Upper lobe of left lung (tissue), 6 donors: Measurements from ENCODE around the gene GGT7. TPM values are rescaled to one million over a fixed set of nuclear protein-coding genes. Genes with fewer than 3 reads are reported as not detected.

ENCODE experiments used
- ATAC-seq, 2 donors: fragments of 200-7000 bp; cut with Tn5 transposase; one replicate each; pipeline ENCODE4 v1.9.1; 2022; ENCODE audit warnings: mild to moderate bottlenecking in 2 of 2, moderate library complexity in 2 of 2; ENCODE audit not compliant: low FRiP score in 2 of 2
- DNase-seq, 2 donors: peaks; one replicate each; pipeline ENCODE4 v3.0.0-alpha.2; 2019 to 2020
- H3K27ac ChIP-seq, 4 donors: fragments of 200-600 bp; sonication (generic); one replicate each; pipeline ENCODE4 v1.5.1; 2016 to 2019
- H3K27me3 ChIP-seq, 4 donors: fragments of 200-600 bp; sonication (generic); one replicate each; pipeline ENCODE4 v1.5.1; 2017 to 2019
- H3K36me3 ChIP-seq, 4 donors: fragments of 200-600 bp; sonication (generic); one replicate each; pipeline ENCODE4 v1.5.1; 2016 to 2019
- H3K4me1 ChIP-seq, 4 donors: fragments of 200-600 bp; sonication (generic); one replicate each; pipeline ENCODE4 v1.5.1; 2018 to 2019
- H3K4me3 ChIP-seq, 4 donors: fragments of 200-600 bp; sonication (generic); one replicate each; pipeline ENCODE4 v1.5.1; 2017 to 2019; ENCODE audit warnings: mild to moderate bottlenecking in 2 of 4, moderate library complexity in 1 of 4
- H3K9me3 ChIP-seq, 4 donors: fragments of 200-600 bp; sonication (generic); one replicate each; pipeline ENCODE4 v1.5.1; 2018 to 2019
- CTCF ChIP-seq, 6 experiments: fragments of 450-650 bp in 4 of 6; fragments of 200-600 bp in 2 of 6; sonication (generic) in 2 of 6; IDR thresholded peaks; one replicate each; pipeline ENCODE4 v1.5.1; 2016 to 2019; ENCODE audit warnings: antibody characterized with exemption in 6 of 6
- EP300 ChIP-seq, 4 donors: sonication (generic); formaldehyde crosslinking; IDR thresholded peaks; one replicate each; pipeline ENCODE4 v1.5.1; 2017; ENCODE audit warnings: antibody characterized with exemption in 4 of 4, control low read depth in 2 of 4
- POLR2A ChIP-seq, 4 donors: fragments of 450-650 bp; IDR thresholded peaks; one replicate each; pipeline ENCODE4 v1.5.1; 2016 to 2017; ENCODE audit warnings: antibody characterized with exemption in 4 of 4, mild to moderate bottlenecking in 2 of 4
- POLR2AphosphoS5 ChIP-seq, 2 donors: sonication (generic); formaldehyde crosslinking; IDR thresholded peaks; one replicate each; pipeline ENCODE4 v1.5.1; 2017; ENCODE audit warnings: antibody characterized with exemption in 2 of 2
- WGBS, 2 donors: methylation state at CpG; one replicate each; pipeline ENCODE4 v1.1.5; 2017 to 2018; 5-methylcytosine and 5-hydroxymethylcytosine counted together
- total RNA-seq, 6 donors: library from RNA; depleted of rRNA in 4 of 6; stranded (reverse); fragments of >200 nt in 4 of 6; gene quantifications; one replicate each; pipeline versions ENCODE4 v1.1.0 to v1.2.1, GENCODE V29; 2016 to 2021
- donor health status: DM: no; HTN: no; CAD: no; lungs with moderate emphysema.
- donor health status: DM: no; HTN: yes; CAD: no; lungs with severe emphysema.

The GGT7 gene
- total RNA-seq, 6 donors from 2014 or later, result 12.9 to 49.2 (median 25.1) TPM

GRCh38 chr20:34896086-34896621 is 23.5 kb upstream of the GGT7 start:
- no peak for DNase-seq
- Histone ChIP-seq H3K27me3 (no peaks in the 10 kb centered on the region), H3K9me3 (no peaks in the 10 kb centered on the region), H3K4me1 (peaks cover 18 to 32% (median 26%) of the 10 kb centered on the region in 4 donors), H3K27ac (peak overlapping the region in 2 of 4 donors; percentile 5 to 7), H3K36me3 (peaks cover 0 to 3% (median 0%) of the 10 kb centered on the region in 4 donors), H3K4me3 (no peak overlapping the region)
- peak in 1 of 2 donors; percentile 69 for ATAC-seq
- TF ChIP-seq POLR2AphosphoS5 (IDR thresholded peaks at IDR 0.05) (no peak), EP300 (IDR thresholded peaks at IDR 0.05) (no peak)
- 26 to 41% methylated on average over 1 of the region's 1 CpG for WGBS, 2 donors

- H3K27ac ChIP-seq, result peak overlapping the region in 1 of 4 donors; percentile 5
- H3K4me1 ChIP-seq, result peaks cover 19 to 37% (median 30%) of the 10 kb centered on the region in 4 donors
- no peaks in the 10 kb centered on the region for H3K9me3 ChIP-seq
- H3K27me3 ChIP-seq, result no peaks in the 10 kb centered on the region
- 65 to 68% methylated on average over 3 of the region's 3 CpGs for WGBS, 2 donors
- DNase-seq, result no peak
- no peak overlapping the region for H3K4me3 ChIP-seq
- no peak for ATAC-seq
- TF ChIP-seq POLR2AphosphoS5 (IDR thresholded peaks at IDR 0.05), result no peak
- no peak for TF ChIP-seq EP300 (IDR thresholded peaks at IDR 0.05)
- TF ChIP-seq POLR2A (IDR thresholded peaks at IDR 0.05), result no peak
- TF ChIP-seq CTCF (IDR thresholded peaks at IDR 0.05), result no peak
- H3K36me3 ChIP-seq, result no peaks in the 10 kb centered on the region
Observed at GRCh38 chr20:34895465-34895864, 22.8 kb upstream of the GGT7 start.

GRCh38 chr20:34894723-34895122 is 22.1 kb upstream of the GGT7 start:
- Histone ChIP-seq H3K36me3 (no peaks in the 10 kb centered on the region), H3K4me3 (no peak overlapping the region), H3K27ac (no peak overlapping the region), H3K4me1 (peaks cover 23 to 37% (median 31%) of the 10 kb centered on the region in 4 donors), H3K9me3 (no peaks in the 10 kb centered on the region), H3K27me3 (no peaks in the 10 kb centered on the region)
- DNase-seq (no peak), ATAC-seq (no peak)
- WGBS, 2 donors, result 16 to 26% methylated on average over 1 of the region's 1 CpG
- no peak for TF ChIP-seq EP300 (IDR thresholded peaks at IDR 0.05)
- no peak for TF ChIP-seq POLR2AphosphoS5 (IDR thresholded peaks at IDR 0.05)
- no peak for TF ChIP-seq CTCF (IDR thresholded peaks at IDR 0.05)
- no peak for TF ChIP-seq POLR2A (IDR thresholded peaks at IDR 0.05)

GRCh38 chr20:34892671-34893070 is 20.0 kb upstream of the GGT7 start:
- DNase-seq, result no peak
- Histone ChIP-seq H3K27me3 (no peaks in the 10 kb centered on the region), H3K4me3 (no peak overlapping the region), H3K27ac (no peak overlapping the region), H3K4me1 (peaks cover 23 to 37% (median 31%) of the 10 kb centered on the region in 4 donors), H3K9me3 (no peaks in the 10 kb centered on the region), H3K36me3 (no peaks in the 10 kb centered on the region)
- no peak for TF ChIP-seq EP300 (IDR thresholded peaks at IDR 0.05)
- TF ChIP-seq POLR2AphosphoS5 (IDR thresholded peaks at IDR 0.05), result no peak
- TF ChIP-seq POLR2A (IDR thresholded peaks at IDR 0.05), result no peak
- TF ChIP-seq CTCF (IDR thresholded peaks at IDR 0.05), result no peak
- ATAC-seq, result no peak
- WGBS, 2 donors, result 86 to 88% methylated on average over 2 of the region's 2 CpGs

DNA sequence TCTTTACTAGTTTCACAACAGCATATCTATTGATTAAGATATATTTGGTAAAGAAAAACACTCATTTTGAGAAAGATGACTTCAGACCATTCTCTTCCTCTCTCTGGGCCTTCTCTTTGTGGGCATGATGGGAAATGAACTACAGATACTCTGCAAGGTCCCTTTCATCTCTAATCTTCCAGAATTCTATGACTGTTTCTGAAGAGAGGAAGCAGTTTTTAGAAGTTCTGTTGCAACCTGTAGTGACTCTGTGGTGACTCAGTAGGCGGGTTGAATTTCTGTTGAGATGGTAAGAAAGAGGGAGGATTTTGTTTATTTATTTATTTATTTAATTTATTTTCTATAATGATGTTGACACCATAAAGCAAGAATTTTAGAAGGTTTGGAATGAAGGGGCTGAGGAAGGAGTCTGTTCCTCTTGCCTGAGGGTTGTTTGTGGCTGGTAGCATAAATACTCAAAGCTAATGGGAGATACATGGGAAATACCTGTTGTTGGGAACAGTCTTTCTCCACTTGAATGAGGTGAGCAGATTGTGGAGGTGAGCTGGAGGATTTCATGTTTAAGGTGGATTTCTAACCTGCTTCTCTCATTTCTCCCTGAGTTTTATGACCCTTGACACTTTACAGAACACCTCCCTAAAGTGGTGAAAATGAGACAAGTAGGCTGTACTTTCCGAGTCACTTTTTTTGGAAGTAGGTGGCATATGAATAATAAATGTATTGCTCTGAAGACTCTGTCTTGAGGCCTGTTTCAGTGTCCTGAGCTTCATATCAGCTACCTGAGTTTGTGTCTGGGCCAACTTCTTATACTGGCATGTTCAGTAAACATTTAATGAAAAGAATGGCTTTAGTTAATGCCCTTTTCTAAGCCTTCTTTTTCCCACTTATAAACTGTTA is 18.8 kb upstream of the GGT7 start:
- DNase-seq (no peak), ATAC-seq (peak in 1 of 2 donors; percentile 52)
- H3K4me1 ChIP-seq, result peaks cover 23 to 46% (median 33%) of the 10 kb centered on the region in 4 donors
- no peaks in the 10 kb centered on the region for H3K9me3 ChIP-seq
- H3K4me3 ChIP-seq, result no peak overlapping the region
- no peak for TF ChIP-seq POLR2AphosphoS5 (IDR thresholded peaks at IDR 0.05)
- no peak for TF ChIP-seq CTCF (IDR thresholded peaks at IDR 0.05)
- TF ChIP-seq EP300 (IDR thresholded peaks at IDR 0.05), result no peak
- no peak for TF ChIP-seq POLR2A (IDR thresholded peaks at IDR 0.05)
- no peaks in the 10 kb centered on the region for H3K27me3 ChIP-seq
- no peaks in the 10 kb centered on the region for H3K36me3 ChIP-seq
- WGBS, 2 donors, result 69 to 80% methylated on average over 2 of the region's 2 CpGs
- H3K27ac ChIP-seq, result peak overlapping the region in 1 of 4 donors; percentile 37
